NCI-H510A (cell line): ENCODE measurements around the gene DNAH11.
"Not testable (repeated sequence)": the region's sequence is repeated elsewhere in the genome, so short reads cannot be mapped to it uniquely, and the experiment has no call there.

Experiments
- DNase-seq: peaks from one replicate; lab custom pipeline; 2025; lab: John Stamatoyannopoulos, UW

Gene DNAH11

GRCh38 chr7:21617513-21617912 is 74.7 kb downstream of the DNAH11 start:
- no peak for DNase-seq

- no peak for DNase-seq
Observed at GRCh38 chr7:21617916-21618390, 75.1 kb downstream of the DNAH11 start.

GRCh38 chr7:21618706-21619105 is 75.9 kb downstream of the DNAH11 start:
- no peak for DNase-seq

GRCh38 chr7:21620054-21620453 is 77.2 kb downstream of the DNAH11 start:
- no peak for DNase-seq

GRCh38 chr7:21624320-21624719 is 81.5 kb downstream of the DNAH11 start:
- DNase-seq, result no peak

GRCh38 chr7:21636694-21637093 is 93.9 kb downstream of the DNAH11 start:
- no peak for DNase-seq

GRCh38 chr7:21639206-21639868 is 96.5 kb downstream of the DNAH11 start:
- DNase-seq, result no peak

- no peak for DNase-seq
Observed at GRCh38 chr7:21640105-21640504, 97.3 kb downstream of the DNAH11 start.

GRCh38 chr7:21641546-21641945 is 98.7 kb downstream of the DNAH11 start:
- DNase-seq, result no peak

GRCh38 chr7:21642422-21642821 is 99.6 kb downstream of the DNAH11 start:
- DNase-seq, result no peak

- DNase-seq, result no peak
Observed at GRCh38 chr7:21651697-21652096, 108.9 kb downstream of the DNAH11 start.

- no peak for DNase-seq
Observed at GRCh38 chr7:21653623-21654022, 110.8 kb downstream of the DNAH11 start.

- no peak for DNase-seq
Observed at GRCh38 chr7:21656081-21656480, 113.2 kb downstream of the DNAH11 start.

DNA sequence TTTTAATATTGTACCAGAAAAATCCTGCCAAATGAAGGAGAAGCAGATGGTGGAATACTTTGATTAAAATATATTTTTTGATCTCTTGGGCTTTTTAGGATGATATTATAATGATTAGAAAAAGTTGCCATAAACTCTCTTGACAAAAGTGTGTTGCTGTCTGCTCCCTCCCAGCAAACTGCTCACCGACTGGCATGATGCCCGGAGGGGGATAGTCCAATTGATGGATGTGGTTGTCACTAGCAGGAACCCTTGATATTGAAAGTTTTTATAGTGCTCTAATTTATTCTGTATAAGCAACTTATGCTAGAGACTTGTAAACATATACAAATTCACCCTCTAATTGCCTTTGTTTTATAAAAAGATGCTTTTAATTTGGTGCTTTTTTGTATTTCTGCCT is 114.0 kb downstream of the DNAH11 start:
- DNase-seq, result no peak

GRCh38 chr7:21670496-21670895 is 127.7 kb downstream of the DNAH11 start:
- DNase-seq, result no peak

- DNase-seq, result no peak
Observed at GRCh38 chr7:21671859-21672258, 129.0 kb downstream of the DNAH11 start.

GRCh38 chr7:21675255-21675654 is 132.4 kb downstream of the DNAH11 start:
- no peak for DNase-seq

DNA sequence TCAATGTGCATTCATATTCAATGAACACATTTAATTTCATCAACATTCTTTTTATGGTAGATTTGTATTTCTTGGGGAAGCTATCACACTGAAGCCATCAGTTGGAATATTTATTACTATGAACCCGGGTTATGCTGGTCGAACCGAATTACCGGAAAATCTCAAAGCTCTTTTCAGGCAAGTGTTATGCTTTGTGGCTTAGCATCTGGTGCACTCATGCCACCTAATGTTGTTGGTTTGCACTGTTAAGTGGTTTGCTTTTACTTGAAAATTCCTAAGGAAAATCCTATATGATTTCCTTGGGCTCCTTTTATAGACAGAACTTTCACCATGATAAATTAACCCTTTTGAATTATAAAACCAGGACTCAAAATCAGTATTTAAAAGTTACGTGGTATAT is 147.9 kb downstream of the DNAH11 start:
- DNase-seq, result no peak

GRCh38 chr7:21691146-21691545 is 148.3 kb downstream of the DNAH11 start:
- not testable (repeated sequence) for DNase-seq

DNA sequence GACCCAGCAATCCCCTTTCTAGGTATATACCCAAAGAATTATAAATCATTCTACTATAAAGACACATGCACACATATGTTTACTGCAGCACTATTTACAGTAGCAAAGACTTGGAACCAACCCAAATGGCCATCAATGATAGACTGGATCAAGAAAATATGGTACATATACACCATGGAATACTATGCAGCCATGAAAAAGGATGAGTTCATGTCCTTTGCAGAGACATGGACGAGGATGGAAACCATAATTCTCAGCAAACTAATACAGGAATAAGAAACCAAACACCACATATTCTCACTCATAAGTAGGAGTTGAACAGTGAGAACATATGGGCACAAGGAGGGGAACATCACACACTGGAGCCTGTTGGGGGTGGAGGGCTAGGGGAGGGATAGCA is 157.7 kb downstream of the DNAH11 start:
- not testable (repeated sequence) for DNase-seq

- no peak for DNase-seq
Observed at GRCh38 chr7:21702303-21702702, 159.5 kb downstream of the DNAH11 start.

- no peak for DNase-seq
Observed at GRCh38 chr7:21704359-21704758, 161.5 kb downstream of the DNAH11 start.

GRCh38 chr7:21706131-21706530 is 163.3 kb downstream of the DNAH11 start:
- DNase-seq, result no peak

- no peak for DNase-seq
Observed at GRCh38 chr7:21707566-21707965, 164.7 kb downstream of the DNAH11 start.
